ENCODE measurements around the gene GLYR1.

DNA sequence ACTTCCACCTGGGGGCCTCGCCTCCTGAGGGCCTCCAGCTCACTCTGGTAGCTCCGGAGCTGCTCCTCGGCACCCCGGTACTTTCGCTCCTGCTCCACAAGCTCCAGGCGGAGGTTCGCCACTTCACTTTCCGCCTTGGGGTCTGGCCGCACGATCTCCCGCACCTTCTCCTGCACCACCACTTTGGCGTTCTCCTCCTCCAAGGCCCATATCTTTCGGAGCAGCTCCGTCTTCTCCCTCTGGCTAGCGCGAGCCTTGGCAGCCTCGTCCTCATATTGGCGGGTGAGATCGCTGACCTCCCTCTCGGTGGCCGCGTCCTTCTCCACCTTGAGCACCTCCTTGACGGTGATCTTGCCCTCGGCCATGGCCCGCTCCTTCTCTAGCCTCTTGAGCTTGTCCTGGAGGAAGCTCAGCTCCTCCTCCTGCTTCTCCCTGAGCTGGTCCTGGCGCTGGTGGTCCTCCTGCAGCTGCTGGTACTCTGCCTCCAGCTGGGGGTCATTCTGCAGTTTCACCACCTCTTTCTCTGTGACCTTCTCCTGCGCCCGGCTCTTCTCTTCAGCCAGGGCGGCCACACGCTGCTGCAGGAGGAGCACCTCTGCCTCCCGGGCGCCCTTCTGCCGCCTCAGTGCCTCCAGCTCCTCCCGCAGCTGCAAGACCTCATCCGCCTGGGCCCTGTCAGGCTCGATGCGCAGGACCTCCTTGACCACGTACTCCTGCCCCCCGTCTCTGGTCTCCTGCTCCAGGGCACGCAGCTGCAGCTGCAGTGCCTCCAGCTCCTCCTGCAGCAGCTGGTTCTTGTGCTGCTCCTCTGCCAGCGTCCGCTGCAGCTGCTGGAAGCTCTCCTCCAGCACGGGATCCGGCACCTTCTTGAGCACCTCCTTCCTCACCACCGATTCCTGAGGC, 38.1 kb upstream of the GLYR1 start:
- TF ChIP-seq, protein P1, sequence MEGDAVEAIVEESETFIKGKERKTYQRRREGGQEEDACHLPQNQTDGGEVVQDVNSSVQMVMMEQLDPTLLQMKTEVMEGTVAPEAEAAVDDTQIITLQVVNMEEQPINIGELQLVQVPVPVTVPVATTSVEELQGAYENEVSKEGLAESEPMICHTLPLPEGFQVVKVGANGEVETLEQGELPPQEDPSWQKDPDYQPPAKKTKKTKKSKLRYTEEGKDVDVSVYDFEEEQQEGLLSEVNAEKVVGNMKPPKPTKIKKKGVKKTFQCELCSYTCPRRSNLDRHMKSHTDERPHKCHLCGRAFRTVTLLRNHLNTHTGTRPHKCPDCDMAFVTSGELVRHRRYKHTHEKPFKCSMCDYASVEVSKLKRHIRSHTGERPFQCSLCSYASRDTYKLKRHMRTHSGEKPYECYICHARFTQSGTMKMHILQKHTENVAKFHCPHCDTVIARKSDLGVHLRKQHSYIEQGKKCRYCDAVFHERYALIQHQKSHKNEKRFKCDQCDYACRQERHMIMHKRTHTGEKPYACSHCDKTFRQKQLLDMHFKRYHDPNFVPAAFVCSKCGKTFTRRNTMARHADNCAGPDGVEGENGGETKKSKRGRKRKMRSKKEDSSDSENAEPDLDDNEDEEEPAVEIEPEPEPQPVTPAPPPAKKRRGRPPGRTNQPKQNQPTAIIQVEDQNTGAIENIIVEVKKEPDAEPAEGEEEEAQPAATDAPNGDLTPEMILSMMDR (IDR thresholded peaks at IDR 0.05) = no peak
- no peak for TF ChIP-seq EZH2 (IDR thresholded peaks at IDR 0.05; ENCODE audit: borderline replicate concordance, insufficient read depth, low read depth, low read length, poor library complexity, severe bottlenecking)

All from B cell (primary cell).